Activated T-helper 9 cell treated with anti-CD3 and anti-CD28 coated beads, Interleukin-2, amount 50 U/mL, for 16 hours (primary cell): ENCODE data around the gene CCDC33.

ENCODE experiments used
- DNase-seq: peaks from one replicate; pipeline ENCODE4 v3.0.0-alpha.2; 2020; ENCODE audit warnings: low read depth

Gene CCDC33

GRCh38 chr15:74382004-74382816, 146.1 kb downstream of the CCDC33 start:
- peak; percentile 66 for DNase-seq

GRCh38 chr15:74383286-74383685, 147.2 kb downstream of the CCDC33 start:
- no peak for DNase-seq

DNA sequence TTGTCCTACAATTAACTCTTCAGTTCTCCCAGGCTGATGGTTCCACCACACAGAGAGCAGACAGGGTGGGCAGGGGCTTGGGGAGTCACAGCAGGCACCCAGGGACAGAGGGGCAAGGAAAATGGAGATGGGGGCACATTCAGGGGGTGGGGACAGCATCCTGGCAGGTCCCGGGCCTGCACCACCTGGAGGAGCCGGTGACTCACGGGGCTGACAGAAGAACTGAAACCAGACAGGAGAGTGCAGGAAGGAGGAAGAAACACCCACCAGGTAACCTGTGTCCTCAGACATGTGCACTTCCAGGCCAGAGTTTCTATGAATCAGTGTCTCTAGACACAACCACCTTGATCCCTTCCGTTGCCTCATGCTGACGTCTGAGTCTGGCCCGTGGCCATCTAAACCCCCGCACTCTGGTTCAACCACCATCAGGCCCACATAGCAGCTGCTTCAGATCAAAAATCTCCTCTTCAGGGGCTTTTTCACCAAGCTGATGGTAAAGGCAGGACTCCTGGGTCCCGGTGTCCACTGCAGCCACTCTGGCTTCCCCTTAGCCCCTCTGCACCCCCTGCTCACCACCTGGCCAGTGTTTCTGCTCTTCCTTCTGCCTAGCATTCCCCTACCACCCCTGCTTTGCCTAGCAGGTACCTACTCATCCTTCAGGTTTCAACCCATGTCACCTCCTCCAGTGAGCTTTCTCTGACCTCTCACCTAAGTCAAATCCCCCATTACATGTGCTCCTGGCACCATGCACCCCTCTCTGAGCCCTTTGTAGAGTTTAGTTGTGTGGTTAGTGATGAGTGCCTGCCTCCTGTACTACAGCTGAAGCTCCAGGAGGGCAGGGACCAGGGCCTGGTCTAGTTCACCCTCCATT, 147.8 kb downstream of the CCDC33 start:
- DNase-seq: peak; percentile 41

- no peak for DNase-seq
These were observed 148.4 kb downstream of the CCDC33 start for GRCh38 chr15:74384566-74384880.

DNA sequence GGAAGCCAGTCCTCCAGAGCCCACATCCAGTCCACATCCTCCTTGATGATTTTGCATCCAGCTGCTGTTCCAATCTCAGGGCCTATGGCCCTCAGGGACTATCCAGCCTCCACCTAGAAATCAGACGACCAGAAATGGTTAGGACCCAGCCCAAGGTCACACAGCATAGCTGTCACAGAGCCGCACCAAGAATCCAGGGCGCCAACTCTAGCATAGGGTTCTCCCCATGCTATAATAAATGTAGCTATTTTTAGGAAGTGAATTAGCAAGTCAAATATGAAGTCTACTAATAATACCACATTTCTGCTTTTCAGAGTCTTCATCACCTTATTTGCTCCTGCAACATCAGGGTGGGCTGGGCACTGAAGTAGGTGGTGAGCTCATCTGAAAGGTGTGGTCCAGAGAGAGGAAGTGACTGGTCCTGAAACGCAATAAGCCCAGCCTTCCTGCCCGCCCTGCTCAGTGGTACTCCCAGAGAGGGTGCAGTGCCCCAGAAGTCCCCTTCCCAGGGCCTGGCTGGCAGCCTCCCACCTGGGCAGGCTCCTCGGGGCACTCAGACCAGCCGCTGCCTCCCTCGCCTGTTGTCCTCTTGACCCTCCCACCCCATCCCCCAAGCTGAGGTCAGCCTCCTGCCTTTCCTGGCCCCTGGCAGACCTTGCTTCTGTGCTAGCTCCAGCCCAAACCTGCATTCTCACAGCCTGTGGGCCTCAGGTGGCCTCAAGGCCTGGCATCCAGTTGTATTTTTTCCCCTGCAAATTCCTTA, 148.9 kb downstream of the CCDC33 start:
- no peak for DNase-seq

- DNase-seq: no peak
These were observed 149.6 kb downstream of the CCDC33 start for GRCh38 chr15:74385733-74386132.
